ENCODE measurements around the gene RABGAP1.

GRCh38 chr9:123065196-123065595 lies 124.4 kb downstream of the RABGAP1 start:
- TF ChIP-seq CTCF (conservative IDR thresholded peaks at IDR 0.05) (no peak), EZH2 (IDR thresholded peaks at IDR 0.05; ENCODE audit: low read depth) (no peak)
